Measurements from ENCODE around the gene SYT1.
A peak's percentile ranks its signal among the peaks of the same experiment; 100 is the strongest.

Gene SYT1

GRCh38 chr12:78970041-78970440, 105.5 kb downstream of the SYT1 start:
- TF ChIP-seq GATA3 (IDR thresholded peaks at IDR 0.05; ENCODE audit: low read depth, low read length) = no peak
- no peak for TF ChIP-seq GATA2 (IDR thresholded peaks at IDR 0.05; ENCODE audit: low read depth, low read length)

DNA sequence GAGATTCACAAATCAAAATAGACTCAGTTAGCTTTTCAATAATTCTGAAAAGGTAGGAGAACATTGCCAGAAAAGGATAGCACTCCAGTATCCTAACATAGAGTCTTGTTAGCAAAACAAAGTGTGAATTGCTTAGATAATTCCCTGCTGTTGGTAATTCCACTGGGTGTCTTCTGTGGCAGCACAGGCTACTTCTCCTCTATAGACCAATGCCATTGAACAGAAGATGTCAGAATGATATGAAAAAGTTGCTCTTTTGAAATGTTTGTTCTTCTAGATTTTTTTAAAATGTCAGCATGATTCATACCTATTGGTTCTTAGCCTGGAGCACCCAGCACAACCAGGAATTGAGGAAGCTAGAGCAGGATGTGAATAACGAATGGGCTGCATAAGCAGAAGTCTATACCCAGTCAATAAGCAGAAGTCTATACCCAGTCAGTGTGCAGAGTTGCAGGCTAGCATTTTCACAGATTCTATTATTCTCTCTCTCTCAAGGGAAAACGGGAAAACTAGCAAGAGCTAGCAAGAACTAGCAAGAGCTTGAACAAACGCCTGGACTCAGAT, 112.8 kb downstream of the SYT1 start:
- TF ChIP-seq GATA2 (IDR thresholded peaks at IDR 0.05; ENCODE audit: low read depth, low read length) (no peak), GATA3 (IDR thresholded peaks at IDR 0.05; ENCODE audit: low read depth, low read length) (no peak)

DNA sequence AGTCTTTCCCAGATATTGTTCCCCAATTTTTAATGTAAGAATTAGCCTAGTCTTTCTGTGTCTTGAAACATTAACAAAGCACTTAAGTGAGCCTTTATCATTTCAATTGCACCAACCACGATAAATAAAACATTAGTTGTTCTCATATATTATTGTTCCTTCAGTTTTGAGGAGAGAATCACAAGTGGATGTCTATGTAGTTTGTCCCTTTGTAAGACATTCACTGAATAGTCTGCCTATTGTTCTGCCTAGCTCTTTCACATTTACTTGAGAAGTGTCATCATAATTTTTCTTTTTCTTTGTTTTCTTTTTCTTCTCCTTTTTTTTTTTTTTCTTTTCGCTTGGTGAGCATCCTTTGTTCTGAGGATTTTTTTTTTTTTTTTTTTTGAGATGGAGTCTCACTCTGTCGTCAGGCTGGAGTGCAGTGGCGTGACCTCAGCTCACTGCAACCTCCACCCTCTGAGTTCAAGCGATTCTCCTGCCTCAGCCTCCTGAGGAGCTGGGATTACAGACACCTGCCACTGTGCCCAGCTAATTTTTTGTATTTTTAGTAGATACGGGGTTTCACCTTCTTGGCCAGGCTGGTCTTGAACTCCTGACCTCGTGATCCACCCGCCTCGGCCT, 129.7 kb downstream of the SYT1 start:
- TF ChIP-seq GATA2 (IDR thresholded peaks at IDR 0.05; ENCODE audit: low read depth, low read length) (no peak), GATA3 (IDR thresholded peaks at IDR 0.05; ENCODE audit: low read depth, low read length) (no peak)

DNA sequence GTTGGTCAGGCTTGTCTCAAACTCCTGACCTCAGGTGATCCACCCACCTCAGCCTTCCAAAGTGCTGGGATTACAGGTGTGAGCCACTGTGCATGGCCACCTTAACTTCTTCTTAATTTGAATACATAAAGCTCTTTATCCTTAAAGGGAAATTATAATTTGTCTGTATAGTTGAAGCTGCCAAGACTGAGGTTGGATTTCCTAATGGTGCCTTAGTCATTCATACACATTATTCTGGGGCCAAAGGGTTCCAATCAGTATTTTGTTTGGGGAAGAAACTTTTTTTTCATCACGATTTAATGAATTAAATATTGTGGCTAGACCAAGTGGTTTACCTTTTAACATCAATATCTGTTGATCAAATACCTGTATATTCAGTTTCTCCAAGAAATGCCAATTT, 135.9 kb downstream of the SYT1 start:
- TF ChIP-seq GATA3 (IDR thresholded peaks at IDR 0.05; ENCODE audit: low read depth, low read length) = no peak
- no peak for TF ChIP-seq GATA2 (IDR thresholded peaks at IDR 0.05; ENCODE audit: low read depth, low read length)

DNA sequence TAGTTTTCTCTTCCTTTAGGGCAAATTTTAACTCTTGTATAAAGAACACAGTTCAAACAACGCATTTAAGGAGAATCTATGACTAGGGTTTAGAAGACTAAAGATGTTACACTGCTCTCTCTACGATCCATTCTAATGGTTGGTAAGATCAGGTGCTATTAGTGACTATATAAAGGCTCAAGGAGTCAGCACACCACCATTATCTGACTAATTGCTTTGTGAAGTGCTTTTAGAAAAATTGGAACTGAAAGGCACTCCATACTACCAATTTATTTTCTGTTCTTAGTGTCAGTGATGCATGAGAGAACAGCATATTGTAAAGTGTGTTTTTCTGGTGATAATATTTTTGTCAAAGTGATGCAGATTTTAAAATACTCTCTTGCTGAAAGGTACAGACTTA, 136.8 kb downstream of the SYT1 start:
- no peak for TF ChIP-seq GATA3 (IDR thresholded peaks at IDR 0.05; ENCODE audit: low read depth, low read length)

DNA sequence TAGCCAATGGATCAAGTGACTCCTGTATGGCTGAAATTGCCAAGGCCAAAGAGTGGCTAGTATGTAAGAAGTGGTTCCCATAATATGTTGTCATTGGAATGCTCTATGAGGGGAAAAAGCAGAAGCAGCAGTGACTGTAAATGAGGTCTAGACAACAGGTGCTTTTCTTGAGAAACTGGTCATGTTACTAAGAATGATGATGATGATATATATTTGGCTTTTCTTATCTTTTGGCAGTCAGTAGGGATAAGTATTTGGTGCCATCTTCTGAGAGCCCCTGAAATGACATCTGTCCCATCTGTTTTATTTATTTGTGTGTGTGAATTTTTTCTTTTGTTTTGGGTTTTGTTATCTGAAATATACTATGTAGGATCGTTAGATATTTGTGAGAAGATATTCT, 141.7 kb downstream of the SYT1 start:
- no peak for TF ChIP-seq GATA3 (IDR thresholded peaks at IDR 0.05; ENCODE audit: low read depth, low read length)
- TF ChIP-seq GATA2 (IDR thresholded peaks at IDR 0.05; ENCODE audit: low read depth, low read length) = no peak

DNA sequence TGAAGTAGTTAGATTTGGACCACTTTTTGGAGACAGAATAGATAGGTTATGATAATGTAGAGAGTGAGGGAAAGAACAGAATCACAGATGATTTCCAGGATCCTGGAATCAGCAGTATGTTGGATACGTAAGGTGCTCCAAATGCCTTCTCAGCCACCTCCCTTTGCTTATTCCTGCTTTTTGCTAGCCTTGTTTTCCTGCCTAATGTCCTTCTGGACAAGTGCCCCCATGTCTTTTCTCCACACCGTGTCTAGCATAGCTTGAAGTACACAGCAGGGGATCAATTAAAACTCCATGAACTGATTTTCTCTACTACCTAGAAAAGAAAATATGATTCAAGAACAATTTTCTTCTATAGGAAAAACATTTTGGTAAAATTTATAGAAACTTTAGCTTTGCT, 144.0 kb downstream of the SYT1 start:
- no peak for TF ChIP-seq GATA3 (IDR thresholded peaks at IDR 0.05; ENCODE audit: low read depth, low read length)
- no peak for TF ChIP-seq GATA2 (IDR thresholded peaks at IDR 0.05; ENCODE audit: low read depth, low read length)

- no peak for TF ChIP-seq GATA3 (IDR thresholded peaks at IDR 0.05; ENCODE audit: low read depth, low read length)
Observed at GRCh38 chr12:79012636-79013035, 148.1 kb downstream of the SYT1 start.

DNA sequence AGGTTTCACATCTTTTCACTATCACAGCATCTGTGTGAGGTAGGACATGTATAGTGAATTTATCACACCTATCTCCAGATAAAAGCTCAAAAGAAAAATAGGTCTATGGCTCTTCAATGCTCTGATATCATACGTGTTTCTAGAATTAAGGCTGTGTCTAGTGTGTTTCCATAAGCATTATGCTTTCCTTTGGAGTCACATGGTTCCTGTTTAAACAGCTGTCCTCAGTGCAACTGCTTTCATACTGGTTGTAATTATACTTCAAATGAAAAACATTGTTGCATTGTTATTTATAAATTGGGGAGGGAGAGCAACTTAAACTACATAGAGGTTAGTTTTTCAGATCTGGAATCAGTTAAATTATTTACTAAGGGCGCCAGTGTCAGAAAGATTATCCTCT, 151.6 kb downstream of the SYT1 start:
- TF ChIP-seq GATA3 (IDR thresholded peaks at IDR 0.05; ENCODE audit: low read depth, low read length) (no peak), GATA2 (IDR thresholded peaks at IDR 0.05; ENCODE audit: low read depth, low read length) (no peak)

DNA sequence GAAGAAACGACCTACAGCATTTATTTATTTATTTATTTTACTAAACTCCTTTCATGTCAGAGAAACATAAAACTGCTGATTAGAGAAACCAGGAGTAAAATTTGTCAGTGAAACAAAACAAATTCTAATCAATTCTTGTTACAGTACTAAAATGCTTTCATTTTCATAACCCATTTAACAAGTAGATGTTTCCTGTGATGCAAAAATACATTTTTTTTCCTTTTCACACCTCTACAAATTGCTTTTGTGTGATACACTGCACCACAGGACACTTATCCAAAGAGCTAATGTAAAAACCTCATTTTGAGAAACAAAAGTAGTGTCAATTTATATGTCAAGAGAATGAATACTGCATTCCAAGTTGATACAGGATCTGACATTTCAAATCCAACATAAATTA, 155.1 kb downstream of the SYT1 start:
- TF ChIP-seq GATA2 (IDR thresholded peaks at IDR 0.05; ENCODE audit: low read depth, low read length) (no peak), GATA3 (IDR thresholded peaks at IDR 0.05; ENCODE audit: low read depth, low read length) (no peak)

DNA sequence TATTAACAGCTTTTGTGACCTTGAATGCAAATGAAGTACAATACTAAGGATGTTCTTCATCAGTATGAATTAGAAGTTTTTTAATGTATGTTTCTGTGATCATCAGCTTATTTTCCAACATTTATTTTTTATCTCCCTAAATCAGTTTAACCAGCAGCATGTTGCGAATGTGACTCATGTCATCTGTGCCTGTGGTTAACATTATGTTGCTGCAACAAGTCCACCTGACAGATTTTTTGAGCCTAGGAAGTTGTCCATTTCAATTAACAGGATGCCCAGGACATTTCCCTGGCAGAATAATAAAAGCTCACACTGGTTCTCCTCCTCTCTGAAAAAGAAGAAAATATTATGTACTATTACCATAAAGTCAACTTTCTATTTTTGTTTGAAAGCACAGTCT, 155.5 kb downstream of the SYT1 start:
- TF ChIP-seq GATA3 (IDR thresholded peaks at IDR 0.05; ENCODE audit: low read depth, low read length) (peak; percentile 19; the same call in 1 of the 2 replicates), GATA2 (IDR thresholded peaks at IDR 0.05; ENCODE audit: low read depth, low read length) (peak; percentile 60; the same call in 1 of the 2 replicates)

- TF ChIP-seq GATA3 (IDR thresholded peaks at IDR 0.05; ENCODE audit: low read depth, low read length) = peak; percentile 61; the same call in 1 of the 2 replicates
- TF ChIP-seq GATA2 (IDR thresholded peaks at IDR 0.05; ENCODE audit: low read depth, low read length) = no peak
Observed at GRCh38 chr12:79021021-79021420, 156.4 kb downstream of the SYT1 start.

DNA sequence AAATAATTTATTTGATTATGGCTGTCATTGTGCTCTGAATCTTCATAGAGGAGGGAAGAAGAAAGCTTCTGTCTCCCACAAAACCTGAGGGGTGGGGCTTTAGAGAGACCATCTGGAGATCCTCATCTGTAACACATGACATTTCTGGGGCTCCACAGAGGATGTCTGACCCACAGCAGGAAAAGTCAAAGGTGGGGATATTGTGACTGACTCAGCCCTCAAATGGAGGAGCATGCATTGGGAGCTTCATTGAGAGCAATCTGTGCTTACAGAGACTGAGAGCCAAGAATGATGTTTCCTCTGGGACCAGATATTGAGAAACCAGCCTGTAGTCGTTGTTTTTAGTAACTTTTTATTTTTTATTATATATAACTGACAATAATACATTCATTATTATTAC, 158.7 kb downstream of the SYT1 start:
- TF ChIP-seq GATA2 (IDR thresholded peaks at IDR 0.05; ENCODE audit: low read depth, low read length) (no peak), GATA3 (IDR thresholded peaks at IDR 0.05; ENCODE audit: low read depth, low read length) (no peak)

- TF ChIP-seq GATA2 (IDR thresholded peaks at IDR 0.05; ENCODE audit: low read depth, low read length) (no peak), GATA3 (IDR thresholded peaks at IDR 0.05; ENCODE audit: low read depth, low read length) (no peak)
Observed at GRCh38 chr12:79023784-79024183, 159.2 kb downstream of the SYT1 start.

DNA sequence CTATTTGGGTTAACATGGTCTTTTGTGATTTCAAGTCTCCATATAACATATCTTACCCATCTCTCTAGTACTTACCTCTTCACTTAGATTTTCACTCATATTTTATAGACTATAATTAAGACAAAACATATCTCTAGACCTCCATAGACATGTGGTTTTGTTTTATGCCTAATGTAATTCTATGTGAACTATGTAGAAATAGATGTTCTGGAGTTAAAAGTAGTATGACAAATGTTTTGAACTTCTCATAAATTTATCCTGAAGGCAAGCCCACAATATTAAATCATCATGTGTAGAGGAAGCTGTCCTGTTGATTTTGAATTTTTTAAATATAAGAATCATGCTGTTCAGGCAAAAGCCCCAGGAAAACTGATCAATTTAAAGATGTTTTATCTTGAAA, 169.2 kb downstream of the SYT1 start:
- no peak for TF ChIP-seq GATA2 (IDR thresholded peaks at IDR 0.05; ENCODE audit: low read depth, low read length)
- TF ChIP-seq GATA3 (IDR thresholded peaks at IDR 0.05; ENCODE audit: low read depth, low read length) = no peak

GRCh38 chr12:79046021-79046420, 181.4 kb downstream of the SYT1 start:
- TF ChIP-seq GATA3 (IDR thresholded peaks at IDR 0.05; ENCODE audit: low read depth, low read length) = no peak
